NT2/D1 (cell line): Measurements from ENCODE around the gene C4B.
"Not testable (repeated sequence)": the region's sequence is repeated elsewhere in the genome, so short reads cannot be mapped to it uniquely, and the experiment has no call there.

Experiments used
- YY1 ChIP-seq: IDR thresholded peaks from 2 replicates; pipeline ENCODE4 v1.6.1; 2011; ENCODE audit not compliant: insufficient read length, insufficient read depth
- ZNF274 ChIP-seq: IDR thresholded peaks from 2 replicates; pipeline ENCODE4 v1.6.1; 2011; ENCODE audit warnings: mild to moderate bottlenecking, low read depth, low read length

DNA sequence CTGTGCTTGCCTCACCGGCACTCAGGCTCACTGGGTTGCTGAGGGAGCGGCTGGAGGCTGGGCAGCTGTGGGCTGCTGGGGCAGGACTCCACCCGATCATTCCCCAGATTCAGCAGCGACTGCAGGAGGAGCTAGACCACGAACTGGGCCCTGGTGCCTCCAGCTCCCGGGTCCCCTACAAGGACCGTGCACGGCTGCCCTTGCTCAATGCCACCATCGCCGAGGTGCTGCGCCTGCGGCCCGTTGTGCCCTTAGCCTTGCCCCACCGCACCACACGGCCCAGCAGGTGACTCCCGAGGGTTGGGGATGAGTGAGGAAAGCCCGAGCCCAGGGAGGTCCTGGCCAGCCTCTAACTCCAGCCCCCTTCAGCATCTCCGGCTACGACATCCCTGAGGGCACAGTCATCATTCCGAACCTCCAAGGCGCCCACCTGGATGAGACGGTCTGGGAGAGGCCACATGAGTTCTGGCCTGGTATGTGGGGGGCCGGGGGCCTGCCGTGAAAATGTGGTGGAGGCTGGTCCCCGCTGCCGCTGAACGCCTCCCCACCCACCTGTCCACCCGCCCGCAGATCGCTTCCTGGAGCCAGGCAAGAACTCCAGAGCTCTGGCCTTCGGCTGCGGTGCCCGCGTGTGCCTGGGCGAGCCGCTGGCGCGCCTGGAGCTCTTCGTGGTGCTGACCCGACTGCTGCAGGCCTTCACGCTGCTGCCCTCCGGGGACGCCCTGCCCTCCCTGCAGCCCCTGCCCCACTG is 25.9 kb downstream of the C4B start:
- not testable (repeated sequence) for TF ChIP-seq YY1, ZNF274
